GM12891 (cell line): ENCODE results near the gene THEM4.
A peak's percentile ranks its signal among the peaks of the same experiment; 100 is the strongest.

Experiments
- PAX5 ChIP-seq: IDR thresholded peaks from 2 replicates; pipeline ENCODE4 v1.6.1; 2011; ENCODE audit warnings: low read length, moderate library complexity, mild to moderate bottlenecking; ENCODE audit not compliant: insufficient read depth, severe bottlenecking
- POLR2A ChIP-seq: IDR thresholded peaks from 2 replicates; pipeline ENCODE4 v1.6.1; 2011; ENCODE audit warnings: low read depth, low read length, control low read depth
- POLR2AphosphoS5 ChIP-seq: IDR thresholded peaks from 2 replicates; pipeline ENCODE4 v1.6.1; 2011; ENCODE audit warnings: low read depth, low read length, control low read depth
- TAF1 ChIP-seq: IDR thresholded peaks from 2 replicates; pipeline ENCODE4 v1.6.1; 2011; ENCODE audit warnings: low read depth, low read length, control low read depth

DNA sequence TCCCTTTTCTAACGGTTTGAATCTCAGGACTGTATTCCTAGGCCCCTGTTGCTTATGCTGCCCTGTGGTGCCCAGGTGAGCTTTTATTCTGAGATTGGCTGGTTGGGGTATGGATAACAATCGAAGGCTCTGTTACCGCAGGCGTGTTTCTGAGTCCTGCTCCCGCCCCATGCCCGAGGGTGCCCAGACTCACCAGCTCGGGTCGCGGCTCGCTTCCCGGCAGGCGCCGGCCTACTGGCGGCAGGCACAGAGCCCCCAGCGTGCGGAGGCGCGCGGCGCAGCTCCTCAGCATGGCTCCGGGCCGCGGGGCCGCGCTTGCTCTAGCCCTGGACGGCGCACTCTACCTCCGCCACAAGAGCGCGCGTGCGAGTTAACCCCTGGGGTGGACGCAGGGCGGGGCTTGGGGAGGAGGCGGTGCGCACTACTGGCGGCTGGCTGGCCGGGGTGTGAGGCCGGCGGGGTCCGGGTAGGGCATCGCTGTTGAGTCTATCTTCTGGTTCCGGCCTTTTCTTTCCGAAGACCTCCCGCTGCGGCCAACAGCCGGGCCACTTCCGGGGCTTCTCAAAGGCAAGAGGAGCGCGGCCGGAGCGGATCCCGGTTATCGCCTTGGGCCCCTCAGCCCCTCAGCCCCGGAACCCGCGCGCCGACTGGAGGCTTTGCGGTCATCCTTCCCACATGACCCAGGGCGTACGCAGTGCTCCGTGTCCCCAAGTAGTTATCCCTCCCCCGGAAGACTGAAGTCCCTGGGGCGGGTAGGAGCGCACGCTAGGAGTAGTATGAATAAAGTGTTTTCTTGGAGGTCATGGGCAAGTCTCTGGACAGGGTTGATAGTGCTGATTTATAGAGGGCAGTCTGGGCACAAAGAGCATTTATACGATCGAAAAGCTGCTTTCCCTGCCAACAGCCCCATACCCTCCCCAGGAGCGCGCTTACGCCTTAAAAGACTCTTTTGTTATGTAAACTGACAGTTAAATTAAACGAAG lies at the start of gene THEM4:
- TF ChIP-seq POLR2A (peak; percentile 68), POLR2AphosphoS5 (peak; percentile 69; the same call in 1 of the 2 replicates), TAF1 (peak; percentile 62), PAX5 (no peak)
